IPS-18c (cell line): Measurements from ENCODE around the gene SPG7.
A peak's percentile ranks its signal among the peaks of the same experiment; 100 is the strongest.

Source experiments
- H3K4me3 ChIP-seq: 2 replicates; pipeline ENCODE4 v1.7.0; 2013; ENCODE audit warnings: low read depth, mild to moderate bottlenecking, low read length, moderate library complexity; ENCODE audit not compliant: insufficient read depth
- H3K9me3 ChIP-seq: one replicate; pipeline ENCODE4 v1.6.1; 2013; ENCODE audit warnings: mild to moderate bottlenecking, low read length, moderate library complexity; ENCODE audit not compliant: control insufficient read depth, insufficient read depth

The SPG7 gene

DNA sequence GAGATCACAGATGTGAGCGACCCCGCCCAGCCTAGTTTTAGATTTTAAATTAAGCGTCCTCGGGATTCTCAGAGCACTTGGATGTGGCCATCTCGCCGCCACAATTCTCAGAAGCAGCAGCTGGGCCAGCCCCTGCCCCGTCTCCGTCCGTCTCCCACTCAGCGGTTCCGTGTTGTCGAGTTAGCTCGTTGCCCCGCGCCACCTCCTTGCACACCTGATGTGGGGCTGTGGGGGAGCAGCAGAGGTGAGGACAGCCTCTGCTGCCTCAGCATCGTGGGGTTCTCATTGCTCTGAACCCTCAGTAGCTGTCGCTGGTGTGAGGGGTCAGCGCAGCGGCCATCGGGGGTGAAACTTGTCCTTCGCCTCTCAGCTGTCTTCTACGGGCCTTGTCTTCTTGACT is 44.1 kb downstream of the SPG7 start:
- H3K9me3 ChIP-seq = no peaks in the 10 kb centered on the region
- no peak overlapping the region for H3K4me3 ChIP-seq

- no peak overlapping the region for H3K4me3 ChIP-seq
- H3K9me3 ChIP-seq = no peaks in the 10 kb centered on the region
Observed at GRCh38 chr16:89552913-89553312, 44.7 kb downstream of the SPG7 start.

DNA sequence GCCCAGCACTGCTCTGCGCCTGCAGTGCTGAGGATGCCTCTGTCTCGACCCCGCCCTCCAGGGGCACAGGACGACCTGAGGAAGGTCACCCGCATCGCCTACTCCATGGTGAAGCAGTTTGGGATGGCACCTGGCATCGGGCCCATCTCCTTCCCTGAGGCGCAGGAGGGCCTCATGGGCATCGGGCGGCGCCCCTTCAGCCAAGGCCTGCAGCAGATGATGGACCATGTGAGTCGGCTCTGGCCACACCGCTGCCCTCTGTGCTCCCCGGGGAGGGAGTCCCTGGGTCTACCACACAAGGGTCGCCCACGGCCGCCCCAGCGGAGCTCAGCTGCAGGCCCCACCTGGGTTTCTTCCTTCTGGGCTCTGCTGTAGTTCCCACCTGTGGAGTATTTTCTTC is 45.5 kb downstream of the SPG7 start:
- H3K4me3 ChIP-seq = no peak overlapping the region
- H3K9me3 ChIP-seq = no peaks in the 10 kb centered on the region

- no peaks in the 10 kb centered on the region for H3K9me3 ChIP-seq
- no peak overlapping the region for H3K4me3 ChIP-seq
Observed at GRCh38 chr16:89554343-89554742, 46.1 kb downstream of the SPG7 start.

DNA sequence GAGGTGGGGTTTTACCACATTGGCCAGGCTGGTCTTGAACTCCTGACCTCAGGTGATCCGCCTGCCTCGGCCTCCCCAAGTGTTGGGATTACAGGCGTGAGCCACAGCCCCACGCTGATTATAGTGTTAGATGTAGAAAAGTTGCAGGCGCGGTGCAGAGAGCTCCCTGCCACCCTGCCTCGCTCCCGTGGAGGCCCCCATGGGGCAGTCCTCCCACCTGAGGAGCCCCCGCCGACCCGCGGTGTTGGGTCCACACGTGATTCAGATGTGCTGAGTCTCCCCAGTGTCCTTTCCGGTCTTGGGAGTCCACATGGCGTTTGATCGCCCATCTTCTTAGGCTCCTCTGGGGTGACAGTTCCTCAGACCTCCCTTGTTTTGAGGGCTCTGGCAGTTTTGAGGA is 47.1 kb downstream of the SPG7 start:
- H3K4me3 ChIP-seq = no peak overlapping the region
- no peaks in the 10 kb centered on the region for H3K9me3 ChIP-seq

DNA sequence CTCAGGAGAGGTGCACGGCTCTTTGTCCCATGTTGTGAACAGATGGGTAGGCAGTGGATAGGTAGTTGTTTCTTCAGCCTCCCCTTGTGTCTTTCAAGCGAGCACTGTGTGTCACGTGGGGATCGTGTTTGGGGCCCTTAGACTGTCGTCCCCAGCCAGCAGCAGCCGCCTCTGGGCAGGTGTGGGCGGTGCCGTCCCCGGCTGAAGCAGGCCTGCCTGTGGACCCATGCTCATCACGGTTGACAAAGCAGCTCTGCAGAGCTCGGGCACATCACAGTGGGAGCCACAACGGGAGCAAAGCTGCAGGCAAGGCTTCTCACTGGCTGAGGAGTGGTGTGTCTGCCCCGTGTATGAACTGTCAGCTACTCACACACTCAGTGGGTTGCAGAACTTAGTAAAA is 47.6 kb downstream of the SPG7 start:
- H3K9me3 ChIP-seq = no peaks in the 10 kb centered on the region
- no peak overlapping the region for H3K4me3 ChIP-seq

- Histone ChIP-seq H3K4me3 (no peak overlapping the region), H3K9me3 (peaks cover 2% of the 10 kb centered on the region)
Observed at GRCh38 chr16:89556750-89557689, 48.8 kb downstream of the SPG7 start.

GRCh38 chr16:89557690-89558490 is 49.7 kb downstream of the SPG7 start:
- Histone ChIP-seq H3K4me3 (no peak overlapping the region), H3K9me3 (peaks cover 2% of the 10 kb centered on the region)

- Histone ChIP-seq H3K9me3 (peaks cover 2% of the 10 kb centered on the region), H3K4me3 (peak within 1 kb of the TSS; percentile 81)
Observed at GRCh38 chr16:89560378-89561141, 52.4 kb downstream of the SPG7 start, which contains the start of gene RPL13. TSS of gene RPL13 (plus strand) at chr16:89560682. CDS start at chr16:89560960, 278 bp downstream.

DNA sequence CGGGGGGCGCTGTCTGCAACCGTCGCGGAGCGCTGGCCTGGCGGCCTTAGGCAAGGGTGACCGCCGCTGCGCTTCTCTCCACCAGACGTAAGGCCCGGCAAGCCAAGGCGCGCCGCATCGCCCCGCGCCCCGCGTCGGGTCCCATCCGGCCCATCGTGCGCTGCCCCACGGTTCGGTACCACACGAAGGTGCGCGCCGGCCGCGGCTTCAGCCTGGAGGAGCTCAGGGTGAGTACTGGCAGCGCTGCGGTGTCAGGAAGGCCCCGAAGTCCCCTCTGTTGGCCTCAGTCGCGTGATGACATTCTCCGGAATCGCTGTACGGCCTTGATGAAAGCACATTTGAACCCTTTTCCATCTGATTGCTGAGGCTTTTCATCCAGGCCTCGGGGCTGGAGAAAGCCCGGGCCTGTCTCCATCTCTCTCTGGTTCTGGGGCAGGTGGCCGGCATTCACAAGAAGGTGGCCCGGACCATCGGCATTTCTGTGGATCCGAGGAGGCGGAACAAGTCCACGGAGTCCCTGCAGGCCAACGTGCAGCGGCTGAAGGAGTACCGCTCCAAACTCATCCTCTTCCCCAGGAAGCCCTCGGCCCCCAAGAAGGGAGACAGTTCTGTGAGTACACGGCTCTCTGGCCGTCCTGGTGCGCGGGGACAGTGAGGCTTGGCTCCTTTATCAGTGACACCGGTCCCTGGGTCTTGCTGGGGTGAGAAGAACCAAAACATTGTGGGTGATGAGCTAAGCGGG is 53.1 kb downstream of the SPG7 start:
- H3K4me3 ChIP-seq = peak overlapping the region; percentile 81
- peaks cover 2% of the 10 kb centered on the region for H3K9me3 ChIP-seq

DNA sequence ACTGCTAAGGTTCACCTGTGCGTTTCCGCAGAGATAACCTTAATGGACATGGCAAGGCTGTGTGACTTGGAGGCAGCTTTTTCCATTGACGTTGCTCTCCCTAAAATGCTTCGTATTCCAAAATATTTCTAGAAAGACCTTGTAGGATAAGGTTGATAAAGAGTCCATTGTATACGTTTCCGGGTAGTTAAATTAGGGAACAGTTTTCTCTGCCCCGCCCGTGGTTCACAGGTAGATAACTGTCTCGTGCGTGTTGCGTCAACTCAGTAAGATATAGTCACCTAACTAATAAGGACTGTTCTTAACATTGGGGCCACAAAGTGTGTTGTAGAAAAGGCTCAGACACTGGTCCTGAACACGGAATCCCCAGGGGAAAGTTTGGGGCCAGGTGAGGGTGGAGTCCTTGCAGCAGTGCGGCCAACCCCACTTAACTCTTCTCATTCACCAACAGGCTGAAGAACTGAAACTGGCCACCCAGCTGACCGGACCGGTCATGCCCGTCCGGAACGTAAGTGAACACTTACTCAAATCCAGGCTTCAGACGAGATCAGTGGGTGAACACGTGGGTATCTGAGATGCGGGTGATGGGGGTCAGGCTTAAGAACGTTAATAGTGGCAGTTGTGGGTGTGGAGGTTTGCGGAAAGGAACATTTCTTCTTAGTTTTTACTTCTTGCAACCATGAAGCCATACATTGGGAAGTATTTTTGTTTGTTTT is 53.8 kb downstream of the SPG7 start:
- Histone ChIP-seq H3K9me3 (peaks cover 2% of the 10 kb centered on the region), H3K4me3 (peak overlapping the region; percentile 81)

DNA sequence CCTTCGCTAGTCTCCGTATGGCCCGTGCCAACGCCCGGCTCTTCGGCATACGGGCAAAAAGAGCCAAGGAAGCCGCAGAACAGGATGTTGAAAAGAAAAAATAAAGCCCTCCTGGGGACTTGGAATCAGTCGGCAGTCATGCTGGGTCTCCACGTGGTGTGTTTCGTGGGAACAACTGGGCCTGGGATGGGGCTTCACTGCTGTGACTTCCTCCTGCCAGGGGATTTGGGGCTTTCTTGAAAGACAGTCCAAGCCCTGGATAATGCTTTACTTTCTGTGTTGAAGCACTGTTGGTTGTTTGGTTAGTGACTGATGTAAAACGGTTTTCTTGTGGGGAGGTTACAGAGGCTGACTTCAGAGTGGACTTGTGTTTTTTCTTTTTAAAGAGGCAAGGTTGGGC is 54.7 kb downstream of the SPG7 start:
- peaks cover 2% of the 10 kb centered on the region for H3K9me3 ChIP-seq
- H3K4me3 ChIP-seq = peak overlapping the region; percentile 81; the same call in 1 of the 2 replicates

- 0 out of 2 replicates have a peak overlapping the region, but pooled peaks have one; percentile 2 for H3K4me3 ChIP-seq
Observed at GRCh38 chr16:89563639-89564392, 55.6 kb downstream of the SPG7 start.

GRCh38 chr16:89564476-89565255 is 56.5 kb downstream of the SPG7 start:
- Histone ChIP-seq H3K4me3 (peak overlapping the region; percentile 2; the same call in 1 of the 2 replicates), H3K9me3 (peaks cover 2% of the 10 kb centered on the region)

More at GRCh38 chr16:89563639-89564392, 55.6 kb downstream of the SPG7 start:
- peaks cover 2% of the 10 kb centered on the region for H3K9me3 ChIP-seq

DNA sequence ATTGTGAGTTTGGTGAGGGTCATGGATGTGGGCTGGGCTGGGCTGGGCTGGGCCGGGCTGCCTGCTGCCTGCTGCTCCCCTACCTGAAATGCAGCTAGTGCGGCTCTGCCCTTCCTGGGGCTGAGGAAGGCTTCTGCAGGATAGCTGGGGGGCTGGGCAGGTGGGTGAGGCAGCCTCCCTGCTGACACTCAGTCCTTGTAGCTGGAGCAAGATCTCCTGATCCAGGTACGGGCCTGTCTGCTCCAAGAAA is 57.0 kb downstream of the SPG7 start:
- Histone ChIP-seq H3K4me3 (peak overlapping the region; percentile 44; the same call in 1 of the 2 replicates), H3K9me3 (peaks cover 2% of the 10 kb centered on the region)
